ENCODE data around the gene ZNF148.

DNA sequence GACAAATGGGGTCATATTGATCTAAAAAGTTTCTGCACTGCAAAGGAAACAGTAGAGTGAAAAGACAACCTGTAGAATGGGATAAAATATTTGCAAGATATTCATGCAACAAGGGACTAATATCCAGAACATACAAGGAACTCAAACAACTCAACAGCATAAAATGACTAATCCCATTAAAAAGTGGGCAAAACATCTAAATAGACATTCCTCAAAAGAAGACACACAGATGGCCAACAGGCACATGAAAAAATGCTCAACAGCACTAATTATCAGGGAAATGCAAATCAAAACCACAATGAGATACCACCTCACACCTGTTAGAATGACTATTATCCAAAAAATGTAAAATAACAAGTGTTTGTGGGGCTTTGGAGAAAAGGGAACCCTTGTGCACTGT is 171.4 kb downstream of the ZNF148 start:
- TF ChIP-seq, protein P1, sequence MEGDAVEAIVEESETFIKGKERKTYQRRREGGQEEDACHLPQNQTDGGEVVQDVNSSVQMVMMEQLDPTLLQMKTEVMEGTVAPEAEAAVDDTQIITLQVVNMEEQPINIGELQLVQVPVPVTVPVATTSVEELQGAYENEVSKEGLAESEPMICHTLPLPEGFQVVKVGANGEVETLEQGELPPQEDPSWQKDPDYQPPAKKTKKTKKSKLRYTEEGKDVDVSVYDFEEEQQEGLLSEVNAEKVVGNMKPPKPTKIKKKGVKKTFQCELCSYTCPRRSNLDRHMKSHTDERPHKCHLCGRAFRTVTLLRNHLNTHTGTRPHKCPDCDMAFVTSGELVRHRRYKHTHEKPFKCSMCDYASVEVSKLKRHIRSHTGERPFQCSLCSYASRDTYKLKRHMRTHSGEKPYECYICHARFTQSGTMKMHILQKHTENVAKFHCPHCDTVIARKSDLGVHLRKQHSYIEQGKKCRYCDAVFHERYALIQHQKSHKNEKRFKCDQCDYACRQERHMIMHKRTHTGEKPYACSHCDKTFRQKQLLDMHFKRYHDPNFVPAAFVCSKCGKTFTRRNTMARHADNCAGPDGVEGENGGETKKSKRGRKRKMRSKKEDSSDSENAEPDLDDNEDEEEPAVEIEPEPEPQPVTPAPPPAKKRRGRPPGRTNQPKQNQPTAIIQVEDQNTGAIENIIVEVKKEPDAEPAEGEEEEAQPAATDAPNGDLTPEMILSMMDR (IDR thresholded peaks at IDR 0.05; ENCODE audit: insufficient read depth, low read depth, low read length), result no peak
- TF ChIP-seq EZH2 (IDR thresholded peaks at IDR 0.05; ENCODE audit: insufficient read depth, low read length), result no peak

Data from astrocyte (in vitro differentiated cells and primary cell).